Calu3 (cell line): ENCODE measurements around the gene SKOR2. TPM values are rescaled to one million over a fixed set of nuclear protein-coding genes. Genes with fewer than 3 reads are reported as not detected.

Experiments used
- BruUV-seq: library from RNA; stranded (reverse); fragments of 400-500 nt; replicated peaks from 2 replicates; lab custom pipeline; 2021; lab: Mats Ljungman, UMichigan
- CTCF ChIA-PET: fragments of 300-600 bp; sonication (Branson Sonifier 250); formaldehyde crosslinking; loops from one replicate; lab custom pipeline; 2022; ENCODE audit warnings: antibody characterized with exemption; lab: Charles Lee
- DNase-seq: peaks from one replicate; pipeline ENCODE4 v3.0.0; 2022
- H3K27ac Mint-ChIP-seq: one replicate; pipeline ENCODE4 v1.8.0; 2022; ENCODE audit warnings: mixed read lengths; ENCODE audit not compliant: unreplicated experiment
- H3K27me3 Mint-ChIP-seq: one replicate; pipeline ENCODE4 v1.8.0; 2022; ENCODE audit warnings: mixed read lengths; ENCODE audit not compliant: unreplicated experiment
- H3K36me3 Mint-ChIP-seq: one replicate; pipeline ENCODE4 v1.8.0; 2022; ENCODE audit warnings: mild to moderate bottlenecking, moderate library complexity, mixed read lengths; ENCODE audit not compliant: insufficient read depth, unreplicated experiment
- H3K4me1 Mint-ChIP-seq: one replicate; pipeline ENCODE4 v1.8.0; 2022; ENCODE audit warnings: mild to moderate bottlenecking, low read depth, mixed read lengths; ENCODE audit not compliant: unreplicated experiment
- H3K4me3 Mint-ChIP-seq: one replicate; pipeline ENCODE4 v1.8.0; 2022; ENCODE audit warnings: mild to moderate bottlenecking, low read depth, moderate library complexity, mixed read lengths; ENCODE audit not compliant: unreplicated experiment
- H3K9me3 Mint-ChIP-seq: one replicate; pipeline ENCODE4 v1.8.0; 2022; ENCODE audit warnings: low read depth, mixed read lengths; ENCODE audit not compliant: unreplicated experiment
- CTCF ChIP-seq: fragments of 200-600 bp; IDR thresholded peaks from one replicate; pipeline ENCODE4 v1.8.0; 2022; ENCODE audit warnings: antibody characterized with exemption; ENCODE audit not compliant: unreplicated experiment
- intact Hi-C: fragments of 100-400 bp; cut with micrococcal nuclease; formaldehyde crosslinking; loops from one replicate; pipeline ENCODE4 v1.10.0; 2022; ENCODE audit not compliant: unreplicated experiment
- total RNA-seq: library from RNA; stranded (reverse); gene quantifications from 2 replicates; pipeline ENCODE4 v1.2.3, GENCODE V29; 2022

The SKOR2 gene
- total RNA-seq, 1 experiment from 2014 or later: not detected

- peaks cover 91% of the 10 kb centered on the region for H3K27me3 Mint-ChIP-seq
- H3K4me1 Mint-ChIP-seq: no peaks in the 10 kb centered on the region
- BruUV-seq: no TSS peak
- no peak overlapping the region for H3K27ac Mint-ChIP-seq
- no peak for TF ChIP-seq CTCF
- intact Hi-C loops: loop anchor here (5.0 kb wide), 1 partner anchor 472 kb away; no protein-coding TSS in a partner anchor
- CTCF ChIA-PET: interaction anchor here (0.6 kb wide), 1 partner anchor 26 kb away, joined by 4 read pairs; no protein-coding TSS in a partner anchor
- no peaks in the 10 kb centered on the region for H3K36me3 Mint-ChIP-seq
- DNase-seq: no peak
- H3K9me3 Mint-ChIP-seq: no peaks in the 10 kb centered on the region
- no peak overlapping the region for H3K4me3 Mint-ChIP-seq
These were observed 33.4 kb upstream of the SKOR2 start for GRCh38 chr18:47284721-47285395.

- BruUV-seq: no TSS peak
- CTCF ChIA-PET: no interaction called here
- intact Hi-C loops: loop anchor here (1.0 to 5.0 kb wide), 4 partner anchors 68 to 474 kb away; no protein-coding TSS in a partner anchor
- peak; percentile 30 for DNase-seq
- Mint-ChIP-seq H3K4me1 (no peaks in the 10 kb centered on the region), H3K4me3 (no peak overlapping the region), H3K27ac (no peak overlapping the region), H3K27me3 (peaks cover 95% of the 10 kb centered on the region), H3K36me3 (no peaks in the 10 kb centered on the region), H3K9me3 (no peaks in the 10 kb centered on the region)
- TF ChIP-seq CTCF: peak; percentile 58
These were observed 32.0 kb upstream of the SKOR2 start for GRCh38 chr18:47283476-47283875.

- no peaks in the 10 kb centered on the region for H3K4me1 Mint-ChIP-seq
- no peak overlapping the region for H3K27ac Mint-ChIP-seq
- no peak overlapping the region for H3K4me3 Mint-ChIP-seq
- CTCF ChIA-PET: interaction anchor here (0.6 kb wide), 1 partner anchor 25 kb away, joined by 4 read pairs; no protein-coding TSS in a partner anchor
- no peaks in the 10 kb centered on the region for H3K9me3 Mint-ChIP-seq
- H3K36me3 Mint-ChIP-seq: no peaks in the 10 kb centered on the region
- H3K27me3 Mint-ChIP-seq: peaks cover 91% of the 10 kb centered on the region
- no peak for DNase-seq
- no TSS peak for BruUV-seq
- TF ChIP-seq CTCF: no peak
- intact Hi-C loops: loop anchor here (5.0 kb wide), 1 partner anchor 477 kb away; no protein-coding TSS in a partner anchor
These were observed 28.7 kb upstream of the SKOR2 start for GRCh38 chr18:47280121-47280520.

- TF ChIP-seq CTCF: no peak
- DNase-seq: no peak
- Mint-ChIP-seq H3K9me3 (no peaks in the 10 kb centered on the region), H3K27ac (no peak overlapping the region), H3K4me1 (no peaks in the 10 kb centered on the region), H3K36me3 (no peaks in the 10 kb centered on the region), H3K4me3 (no peak overlapping the region), H3K27me3 (peaks cover 70% of the 10 kb centered on the region)
- CTCF ChIA-PET: no interaction called here
- BruUV-seq: no TSS peak
- intact Hi-C loops: no loop called here
These were observed 23.5 kb upstream of the SKOR2 start for GRCh38 chr18:47274961-47275360.
